Fibroblast of skin of left biceps (primary cell): Measurements from ENCODE around the gene LRRD1.
"Not testable (repeated sequence)": the region's sequence is repeated elsewhere in the genome, so short reads cannot be mapped to it uniquely, and the experiment has no call there.

ENCODE experiments used
- DNase-seq, 2 experiments: peaks; one replicate each; pipeline ENCODE4 v3.0.0-alpha.2; 2013; ENCODE audit warnings: low read depth in 2 of 2

The LRRD1 gene

DNA sequence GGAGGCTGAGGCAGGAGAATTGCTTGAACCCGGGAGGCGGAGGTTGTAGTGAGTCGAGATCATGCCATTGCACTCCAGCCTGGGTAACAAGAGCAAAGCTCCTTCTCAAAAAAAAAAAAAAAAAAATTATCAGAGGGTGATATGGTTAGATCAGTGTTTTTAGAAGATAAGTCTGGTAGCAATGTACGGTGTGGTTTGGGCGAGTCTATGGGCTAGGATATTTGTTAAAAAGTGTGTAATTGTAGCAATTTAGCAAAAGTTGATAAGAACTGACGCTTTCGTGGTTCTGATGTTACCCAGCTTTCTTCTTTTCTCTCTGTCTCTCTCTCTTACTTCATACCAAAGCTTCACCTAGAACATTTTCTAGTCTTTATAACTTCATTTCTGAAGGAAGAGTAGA, 37.8 kb downstream of the LRRD1 start:
- no peak for DNase-seq

DNA sequence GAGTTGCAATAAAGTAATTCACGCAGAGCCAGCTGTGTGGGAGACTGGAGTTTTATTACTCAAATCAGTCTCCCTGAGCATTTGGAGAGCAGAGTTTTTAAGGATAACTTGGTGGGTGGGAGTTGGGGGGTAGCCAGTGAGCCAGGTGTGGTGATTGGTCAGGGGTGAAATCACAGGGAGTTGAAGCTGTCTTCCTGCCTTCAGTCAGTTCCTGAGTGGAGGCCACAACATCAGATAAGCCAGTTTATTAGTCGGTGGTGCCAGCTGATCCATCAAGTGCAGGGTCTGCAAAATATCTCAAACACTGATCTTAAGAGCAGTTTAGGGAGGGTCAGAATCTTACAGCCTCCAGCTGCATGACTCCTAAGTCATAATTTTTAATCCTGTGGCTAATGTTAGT, 41.4 kb downstream of the LRRD1 start:
- no peak for DNase-seq

DNA sequence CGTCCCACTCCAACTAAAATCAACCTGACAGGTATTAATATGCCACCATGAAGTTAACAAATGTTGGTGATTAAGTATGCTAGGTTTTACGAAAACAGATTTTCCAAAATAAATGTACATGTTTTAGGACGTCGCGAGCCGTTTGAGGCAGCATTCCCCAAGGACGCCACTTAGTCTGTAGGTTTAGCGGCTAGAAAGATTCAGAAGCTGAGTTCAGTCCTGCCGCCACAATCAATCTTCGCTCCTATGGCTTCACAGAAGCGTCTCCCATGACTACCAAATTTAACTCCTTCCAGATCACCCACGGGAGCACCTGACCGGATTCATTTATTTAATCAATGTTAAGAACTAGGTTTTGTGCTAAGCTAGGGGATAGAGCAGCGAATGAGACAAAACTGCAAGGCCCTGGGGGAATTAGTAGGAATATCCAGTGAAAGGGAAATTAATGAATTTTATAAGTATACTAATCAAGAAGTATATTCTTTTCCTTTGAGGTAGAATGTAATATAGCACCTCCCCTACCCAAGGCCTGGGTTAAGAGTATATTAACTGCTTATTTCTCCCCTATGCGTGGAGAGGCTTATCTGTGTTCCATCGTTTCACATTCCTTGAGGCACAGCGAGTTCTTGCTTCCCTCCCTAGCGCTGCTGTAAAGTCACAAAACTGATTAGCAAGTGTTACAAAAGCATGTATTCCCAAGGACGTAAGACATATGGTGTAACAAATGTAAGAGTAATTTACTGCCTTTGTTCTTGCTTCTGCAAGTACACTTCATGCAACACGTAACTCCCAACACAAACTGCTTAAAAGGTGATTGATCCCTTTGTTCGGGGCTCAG, 43.7 kb downstream of the LRRD1 start:
- DNase-seq = no peak

DNA sequence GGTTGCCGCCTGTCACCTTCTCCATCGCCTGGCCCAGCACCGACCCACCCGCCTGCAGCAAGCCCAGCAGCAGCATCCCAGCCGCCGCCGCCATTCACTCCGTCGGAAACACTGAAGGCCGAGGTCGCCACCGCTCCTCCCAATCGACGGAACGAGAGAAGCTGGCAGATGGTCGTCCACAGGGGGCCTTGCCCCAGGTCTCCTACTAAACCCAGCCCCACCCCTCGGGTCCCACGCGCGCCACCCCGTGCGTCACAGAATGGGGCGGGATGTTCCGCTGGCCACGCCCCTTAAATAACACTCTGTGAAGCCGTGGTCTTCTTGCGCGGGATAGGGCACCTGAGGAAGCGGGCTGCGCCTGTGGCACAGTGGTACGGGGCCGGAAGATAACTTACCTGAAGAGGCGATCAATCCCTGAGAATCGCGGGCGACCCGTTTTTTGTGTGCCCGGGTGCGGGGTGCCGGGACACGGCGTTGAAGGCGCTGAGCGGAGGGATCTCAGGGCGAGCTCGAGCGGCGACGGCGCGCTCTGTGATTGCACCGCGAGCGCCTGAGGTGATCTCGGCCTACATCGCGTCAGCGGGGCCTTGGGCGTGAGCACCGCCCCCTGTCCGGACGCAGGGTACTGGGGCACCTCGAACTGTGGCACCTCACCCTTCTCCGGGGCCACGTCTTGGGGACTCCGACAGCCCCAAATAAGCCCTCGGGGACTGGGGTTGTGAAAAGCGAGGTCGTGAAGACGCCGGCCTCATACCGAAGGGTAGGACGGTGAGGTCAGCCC, 44.5 kb downstream of the LRRD1 start, which contains the start of gene CYP51A1:
Gene CYP51A1 (minus strand): TSS at position 207 of the 781 bp plus-strand sequence. CDS start 113 bp downstream, at position 94.
- DNase-seq = peak; percentile 83 to 86

DNA sequence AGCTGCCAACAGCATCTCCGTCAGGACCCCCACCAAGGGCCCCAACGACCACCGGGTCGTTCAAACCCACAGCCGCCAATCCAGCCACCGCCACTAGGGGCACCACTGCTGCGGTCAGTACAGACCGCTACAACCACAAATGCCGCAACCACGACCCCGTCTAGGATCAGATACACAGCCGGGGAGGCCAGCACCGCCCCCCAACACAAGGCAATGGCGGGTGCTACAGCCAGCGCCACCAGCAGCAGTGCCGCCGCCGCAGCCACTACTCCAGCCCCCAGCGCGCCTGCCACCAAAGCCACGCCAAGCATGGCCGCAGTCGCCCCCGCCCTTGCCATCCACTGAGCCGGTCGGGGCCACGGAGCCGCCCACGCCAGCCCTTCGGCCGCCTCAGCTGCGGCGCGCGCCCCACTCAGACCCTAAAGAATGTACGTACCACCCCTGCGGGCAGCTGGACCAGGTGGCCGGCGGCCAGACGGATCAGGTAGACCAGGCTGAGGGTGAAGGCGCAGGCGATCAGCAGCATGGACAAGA, 45.1 kb downstream of the LRRD1 start:
- peak; percentile 16 to 20 for DNase-seq

DNA sequence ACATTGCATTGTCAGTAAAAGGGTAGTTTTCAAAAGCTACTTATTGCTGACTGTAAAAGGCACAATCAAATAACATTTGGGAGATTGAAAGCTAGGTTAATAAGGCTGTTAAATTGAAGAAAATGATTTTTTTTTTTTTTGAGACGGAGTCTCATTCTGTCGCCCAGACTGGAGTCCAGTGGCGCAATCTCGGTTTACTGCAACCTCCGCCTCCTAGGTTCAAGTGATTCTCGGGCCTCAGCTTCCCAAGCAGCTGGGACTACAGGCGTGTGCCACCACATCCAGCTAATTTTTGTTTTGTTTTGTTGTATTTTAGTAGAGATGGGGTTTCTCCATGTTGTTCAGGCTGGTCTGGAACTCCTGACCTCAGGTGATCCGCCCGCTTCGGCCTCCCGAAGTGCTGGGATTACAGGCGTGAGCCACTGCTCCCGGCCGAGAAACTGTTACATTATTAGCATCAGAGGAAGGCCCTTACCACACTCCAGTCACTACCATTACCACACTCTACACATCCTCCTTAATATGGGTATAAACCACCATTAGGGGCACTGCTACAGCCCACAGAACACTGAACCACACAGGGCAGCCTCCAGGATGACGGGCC, 45.7 kb downstream of the LRRD1 start:
- no peak for DNase-seq

DNA sequence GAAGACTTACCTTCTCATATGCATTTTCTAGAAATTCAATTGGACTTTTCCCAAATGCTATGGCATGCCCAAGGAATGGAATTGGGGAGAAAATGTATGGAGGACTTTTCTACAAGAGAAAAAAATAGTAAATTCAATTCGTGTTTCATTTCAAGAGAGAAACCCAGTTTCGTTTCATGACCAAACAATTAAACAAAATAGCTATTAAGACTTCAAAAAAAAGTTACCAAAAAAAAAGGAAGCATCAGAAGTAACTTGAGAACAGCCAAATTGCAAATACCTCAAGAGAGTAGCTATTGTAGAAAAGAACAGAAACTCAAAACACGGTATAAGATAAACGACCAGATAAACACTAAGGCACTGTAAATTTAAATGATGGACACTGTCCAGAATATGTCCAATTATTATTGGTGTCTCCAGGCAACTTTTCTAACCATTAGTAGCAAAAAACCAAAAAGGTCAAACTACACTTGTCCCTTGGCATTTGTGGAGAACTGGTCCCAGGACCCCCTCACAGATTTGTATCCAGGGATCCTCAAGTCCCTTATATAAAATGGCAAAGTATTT, 47.1 kb downstream of the LRRD1 start:
- no peak for DNase-seq

DNA sequence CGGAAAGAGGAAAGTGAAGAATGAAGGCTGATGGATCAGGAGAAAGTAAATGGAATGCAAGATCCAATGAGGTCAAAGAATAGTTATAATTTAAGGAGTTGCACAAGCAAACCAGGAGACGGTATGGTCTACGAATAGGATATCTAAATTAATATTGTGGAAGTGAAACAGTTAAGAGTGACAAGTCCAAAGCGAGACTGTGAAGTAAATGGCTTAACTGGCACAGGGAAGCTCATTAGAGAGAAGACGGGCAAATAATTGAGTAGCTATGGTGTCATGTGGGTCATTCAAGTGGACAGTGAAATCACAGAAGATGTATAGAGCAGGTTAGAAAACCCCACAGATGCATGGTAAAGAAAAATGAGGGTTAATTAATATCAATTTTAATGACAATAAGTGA, 47.8 kb downstream of the LRRD1 start:
- no peak for DNase-seq

DNA sequence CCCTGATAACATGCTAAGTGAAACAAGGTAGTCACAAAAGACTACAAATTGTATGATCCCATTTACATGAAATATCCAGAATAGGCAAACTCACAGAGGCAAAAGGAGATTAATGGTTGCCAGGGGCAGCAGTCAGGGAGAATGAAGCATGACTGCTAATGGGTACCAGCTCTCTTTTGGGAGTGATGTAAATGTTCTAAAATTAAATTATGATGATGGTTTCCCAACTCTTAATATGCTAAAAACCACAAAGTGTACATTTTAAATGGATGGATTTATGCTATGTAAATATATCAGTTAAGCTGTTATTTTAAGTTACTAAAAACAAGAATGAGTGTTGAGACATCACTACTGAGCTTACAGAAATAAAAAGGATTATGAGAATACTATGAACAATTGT, 57.3 kb downstream of the LRRD1 start:
- no peak for DNase-seq

DNA sequence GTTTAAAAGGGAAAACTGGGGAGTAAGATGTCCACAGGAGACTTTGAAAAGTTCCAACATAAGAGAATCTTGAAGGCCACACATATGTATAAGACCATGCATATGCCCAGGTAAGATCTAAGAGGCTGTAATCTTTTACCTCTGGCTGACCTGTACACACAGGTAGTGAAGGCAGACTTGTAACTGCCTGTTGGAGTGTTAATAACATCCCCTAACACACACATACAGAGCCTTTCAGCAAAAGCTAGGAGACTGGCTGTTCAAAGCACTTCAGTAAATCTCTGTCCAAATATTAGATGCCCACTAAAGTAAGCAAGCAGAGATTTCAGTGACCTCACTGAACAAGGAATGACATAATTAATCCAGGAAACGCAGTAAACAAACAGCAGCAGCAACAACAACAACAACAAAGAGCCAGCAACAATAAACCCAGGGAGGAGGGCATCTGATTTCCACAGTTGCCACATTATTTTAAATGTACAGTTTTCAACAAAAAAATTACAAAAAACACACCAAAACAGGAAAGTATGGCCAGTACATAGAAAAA, 59.7 kb downstream of the LRRD1 start:
- no peak for DNase-seq

DNA sequence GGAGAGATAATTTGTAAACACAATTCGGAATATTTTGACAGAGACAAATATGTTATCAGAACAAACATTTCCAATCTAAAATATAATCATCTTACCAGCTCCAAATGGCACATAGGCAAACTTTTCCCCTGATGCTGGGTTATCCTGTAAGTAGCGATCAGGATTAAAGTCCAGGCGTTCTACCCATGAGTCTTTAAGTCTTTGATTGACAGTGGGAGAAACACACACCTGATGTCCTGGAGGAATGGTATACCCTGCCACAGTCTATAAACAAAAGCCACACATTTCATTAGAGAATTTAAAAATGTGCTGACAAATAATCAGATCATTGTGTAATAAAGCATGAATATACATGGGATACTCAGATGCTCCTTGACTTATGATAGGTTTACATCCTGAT, 62.0 kb downstream of the LRRD1 start:
- DNase-seq = no peak

DNA sequence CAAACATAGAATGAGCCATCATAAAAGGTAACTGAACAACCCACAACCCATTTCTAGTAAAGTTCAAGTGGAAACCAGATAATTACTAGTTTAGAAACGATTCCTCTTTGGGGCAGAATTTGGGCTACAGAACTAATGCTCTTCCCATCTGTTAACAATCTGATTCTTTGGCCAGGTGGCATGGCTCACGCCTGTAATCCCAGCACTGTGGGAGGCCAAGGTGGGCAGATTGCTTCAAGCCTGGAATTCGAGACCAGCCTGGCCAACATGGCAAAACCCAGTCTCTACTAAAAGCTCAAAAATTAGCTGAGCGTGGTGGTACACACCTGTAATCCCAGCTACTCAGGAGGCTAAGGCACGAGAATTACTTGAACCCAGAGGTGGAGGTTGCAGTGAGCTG, 63.1 kb downstream of the LRRD1 start:
- no peak for DNase-seq

DNA sequence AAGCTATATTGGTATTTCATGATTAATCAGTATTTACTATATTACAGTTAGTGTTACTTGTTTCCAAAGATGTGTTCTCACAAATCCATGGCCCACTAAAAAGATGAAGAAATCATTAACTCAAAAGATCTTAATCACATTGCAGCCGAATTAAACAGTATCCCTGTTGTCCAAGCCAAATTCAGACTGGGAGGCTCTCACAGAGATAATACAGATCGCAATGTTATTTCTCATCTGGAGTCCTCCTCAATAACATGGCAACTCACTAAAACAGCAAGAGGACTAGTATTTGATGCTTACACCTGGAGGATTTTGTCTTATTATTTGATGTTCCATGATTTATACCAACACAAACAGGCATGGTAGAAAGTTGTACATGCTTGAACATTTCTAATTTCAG, 68.1 kb downstream of the LRRD1 start:
- no peak for DNase-seq

DNA sequence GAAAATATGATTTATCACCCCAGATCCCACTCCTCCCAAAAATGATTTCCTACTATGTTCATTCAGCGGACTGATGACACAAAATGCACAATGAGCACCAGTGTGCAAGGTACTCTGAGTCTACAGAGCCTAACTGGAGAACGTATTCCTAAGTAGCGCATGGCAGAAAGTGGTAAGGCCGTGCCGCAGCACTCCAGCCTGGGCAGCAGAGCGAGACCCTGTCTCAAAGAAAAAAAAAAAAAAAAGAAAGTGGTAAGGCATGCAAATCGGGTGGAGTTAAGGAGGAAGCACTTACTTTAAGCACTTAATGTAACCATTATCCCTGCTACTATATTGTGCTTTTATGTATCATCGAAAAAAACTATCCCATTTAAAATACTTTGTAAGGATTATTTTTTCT, 70.1 kb downstream of the LRRD1 start:
- no peak for DNase-seq

DNA sequence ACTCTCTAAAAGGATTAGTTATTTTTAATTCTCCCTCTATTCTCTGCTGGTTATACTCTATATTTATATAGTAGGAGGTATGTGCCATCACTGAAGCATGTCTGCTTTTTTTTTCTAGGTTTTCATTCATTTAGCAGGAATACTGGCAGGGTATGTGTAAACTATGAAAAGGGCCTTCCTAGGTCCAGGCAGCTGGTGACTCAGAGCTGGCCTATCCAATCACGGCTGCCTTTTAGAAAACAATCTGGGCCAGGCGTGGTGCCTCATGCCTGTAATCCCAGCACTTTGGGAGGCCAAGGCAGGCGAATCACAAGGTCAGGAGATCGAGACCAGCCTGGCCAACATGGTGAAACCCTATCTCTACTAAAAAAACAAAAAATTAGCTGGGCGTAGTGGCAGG, 76.1 kb downstream of the LRRD1 start:
- DNase-seq = not testable (repeated sequence)

DNA sequence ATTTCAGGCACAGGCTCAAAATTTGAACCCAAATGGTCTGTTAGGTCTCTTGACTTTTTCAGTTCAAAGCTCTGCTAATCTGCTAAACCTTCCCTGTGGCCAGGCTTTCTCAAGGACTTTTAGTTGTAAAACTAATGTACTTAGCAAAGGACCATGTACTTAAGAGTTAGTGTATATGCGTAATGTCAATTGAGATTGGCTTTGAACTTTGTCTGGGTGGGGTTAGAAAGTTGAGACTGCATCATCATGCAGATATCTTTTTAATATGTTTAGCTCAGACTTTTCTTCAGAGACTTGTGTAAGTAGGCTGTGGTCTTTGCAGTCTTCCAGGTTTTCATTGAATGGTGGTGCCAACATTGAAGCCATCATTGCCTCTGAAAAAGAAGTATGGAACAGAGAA, 78.4 kb downstream of the LRRD1 start:
- DNase-seq = no peak

DNA sequence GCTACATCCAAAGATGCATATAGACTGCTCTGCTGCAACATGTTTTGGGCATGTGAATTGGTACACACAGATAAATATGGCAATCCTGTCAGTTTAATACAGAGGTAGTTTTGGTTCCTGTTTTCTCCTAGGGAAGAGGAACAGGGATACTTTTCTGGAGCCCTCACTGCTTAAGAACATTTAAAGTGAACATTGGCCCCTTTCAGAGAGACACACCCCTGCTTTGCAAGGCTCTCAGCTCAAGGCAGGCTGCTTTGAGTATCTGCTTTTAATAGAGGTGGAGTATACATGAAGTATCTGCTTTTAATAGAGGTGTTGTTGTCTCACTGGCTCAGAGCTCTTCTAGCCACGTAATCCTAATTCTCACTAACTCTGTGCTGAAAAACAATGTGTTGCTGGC, 83.6 kb downstream of the LRRD1 start:
- DNase-seq = no peak
